Neural progenitor cell (in vitro differentiated cells): ENCODE measurements around the gene MAPK9. TPM values are rescaled to one million over a fixed set of nuclear protein-coding genes. Genes with fewer than 3 reads are reported as not detected.

Experiments used
- DNase-seq: peaks from one replicate; pipeline ENCODE4 v3.0.0-alpha.2; 2016; ENCODE audit warnings: low spot score
- H2AFZ ChIP-seq: fragments of 200-600 bp; sonication (generic); replicated peaks from 2 replicates; pipeline ENCODE4 v1.6.1; 2016; ENCODE audit warnings: antibody characterized with exemption
- H3F3A ChIP-seq: fragments of 200-600 bp; sonication (generic); 2 replicates; pipeline ENCODE4 v1.6.1; 2016; ENCODE audit warnings: antibody characterized with exemption, low read depth
- H3K27ac ChIP-seq: fragments of 200-600 bp; sonication (generic); 2 replicates; pipeline ENCODE4 v1.5.1; 2016; ENCODE audit warnings: mild to moderate bottlenecking
- H3K27me3 ChIP-seq: fragments of 200-600 bp; sonication (generic); 2 replicates; pipeline ENCODE4 v1.6.1; 2016; ENCODE audit warnings: mild to moderate bottlenecking, moderate library complexity
- H3K36me3 ChIP-seq: fragments of 200-600 bp; sonication (generic); 2 replicates; pipeline ENCODE4 v1.5.1; 2016
- H3K4me1 ChIP-seq: fragments of 200-600 bp; sonication (generic); 2 replicates; pipeline ENCODE4 v1.6.1; 2016; ENCODE audit warnings: mixed run types
- H3K4me2 ChIP-seq: fragments of 200-600 bp; sonication (generic); 2 replicates; pipeline ENCODE4 v1.6.1; 2016
- H3K4me3 ChIP-seq: fragments of 200-600 bp; sonication (generic); 2 replicates; pipeline ENCODE4 v1.5.1; 2016
- H3K79me2 ChIP-seq: fragments of 200-600 bp; sonication (generic); 2 replicates; pipeline ENCODE4 v1.6.1; 2016; ENCODE audit warnings: low read depth
- H3K9ac ChIP-seq: fragments of 200-600 bp; sonication (generic); 2 replicates; pipeline ENCODE4 v1.6.1; 2016
- H3K9me3 ChIP-seq: fragments of 200-600 bp; sonication (generic); 2 replicates; pipeline ENCODE4 v1.5.1; 2016; ENCODE audit warnings: low read depth
- H4K20me1 ChIP-seq: fragments of 200-600 bp; sonication (generic); 2 replicates; pipeline ENCODE4 v1.6.1; 2016; ENCODE audit warnings: low read depth
- H3K27ac Mint-ChIP-seq: 3 replicates; pipeline ENCODE4 v1.8.0; 2021; ENCODE audit warnings: mixed read lengths
- H3K27me3 Mint-ChIP-seq: 2 replicates; pipeline ENCODE4 v1.8.0; 2022; ENCODE audit warnings: low read depth, mild to moderate bottlenecking, inconsistent platforms, moderate library complexity, mixed read lengths; ENCODE audit not compliant: insufficient read depth
- H3K36me3 Mint-ChIP-seq: 3 replicates; pipeline ENCODE4 v1.8.0; 2021; ENCODE audit warnings: mixed read lengths
- H3K4me1 Mint-ChIP-seq: 3 replicates; pipeline ENCODE4 v1.8.0; 2021; ENCODE audit warnings: mixed read lengths
- H3K4me3 Mint-ChIP-seq: 3 replicates; pipeline ENCODE4 v1.8.0; 2021; ENCODE audit warnings: mild to moderate bottlenecking, moderate library complexity, mixed read lengths
- H3K9me3 Mint-ChIP-seq: 3 replicates; pipeline ENCODE4 v1.8.0; 2020; ENCODE audit warnings: mixed read lengths
- EZH2 ChIP-seq: fragments of 200-600 bp; sonication (generic); IDR thresholded peaks from 2 replicates; pipeline ENCODE4 v1.6.1; 2017; ENCODE audit warnings: antibody characterized with exemption, mild to moderate bottlenecking, moderate library complexity
- EZH2phosphoT487 ChIP-seq: fragments of 200-600 bp; sonication (generic); IDR thresholded peaks from 2 replicates; pipeline ENCODE4 v1.6.1; 2017; ENCODE audit warnings: antibody characterized with exemption
- total RNA-seq: library from RNA; depleted of rRNA; stranded (reverse); fragments of >200 nt; gene quantifications from 2 replicates; pipeline ENCODE4 v1.2.3, GENCODE V29; 2015; ENCODE audit warnings: low replicate concordance
- TF ChIP-seq, protein P1 (sequence below): fragments of 200-600 bp; sonication (generic); IDR thresholded peaks from 2 replicates; pipeline ENCODE4 v1.5.1; 2017; ENCODE audit warnings: antibody characterized with exemption, mild to moderate bottlenecking

Gene MAPK9
- total RNA-seq, 1 donor from 2014 or later: 40.6 TPM

GRCh38 chr5:180323160-180323559, 31.3 kb upstream of the MAPK9 start:
- Histone ChIP-seq H3K36me3 (no peaks in the 10 kb centered on the region), H3K9me3 (no peaks in the 10 kb centered on the region), H3K4me3 (no peak overlapping the region), H3K4me2 (no peak overlapping the region), H4K20me1 (no peaks in the 10 kb centered on the region), H3K4me1 (peaks cover 7% of the 10 kb centered on the region), H3K27ac (peak overlapping the region; percentile 1), H3F3A (no peaks in the 10 kb centered on the region), H3K9ac (no peak overlapping the region), H2AFZ (no peak overlapping the region), H3K79me2 (no peaks in the 10 kb centered on the region), H3K27me3 (no peaks in the 10 kb centered on the region)
- H3K9me3 Mint-ChIP-seq: no peaks in the 10 kb centered on the region
- H3K4me1 Mint-ChIP-seq: peaks cover 9% of the 10 kb centered on the region
- H3K27me3 Mint-ChIP-seq: peaks cover 4% of the 10 kb centered on the region
- TF ChIP-seq, protein P1, sequence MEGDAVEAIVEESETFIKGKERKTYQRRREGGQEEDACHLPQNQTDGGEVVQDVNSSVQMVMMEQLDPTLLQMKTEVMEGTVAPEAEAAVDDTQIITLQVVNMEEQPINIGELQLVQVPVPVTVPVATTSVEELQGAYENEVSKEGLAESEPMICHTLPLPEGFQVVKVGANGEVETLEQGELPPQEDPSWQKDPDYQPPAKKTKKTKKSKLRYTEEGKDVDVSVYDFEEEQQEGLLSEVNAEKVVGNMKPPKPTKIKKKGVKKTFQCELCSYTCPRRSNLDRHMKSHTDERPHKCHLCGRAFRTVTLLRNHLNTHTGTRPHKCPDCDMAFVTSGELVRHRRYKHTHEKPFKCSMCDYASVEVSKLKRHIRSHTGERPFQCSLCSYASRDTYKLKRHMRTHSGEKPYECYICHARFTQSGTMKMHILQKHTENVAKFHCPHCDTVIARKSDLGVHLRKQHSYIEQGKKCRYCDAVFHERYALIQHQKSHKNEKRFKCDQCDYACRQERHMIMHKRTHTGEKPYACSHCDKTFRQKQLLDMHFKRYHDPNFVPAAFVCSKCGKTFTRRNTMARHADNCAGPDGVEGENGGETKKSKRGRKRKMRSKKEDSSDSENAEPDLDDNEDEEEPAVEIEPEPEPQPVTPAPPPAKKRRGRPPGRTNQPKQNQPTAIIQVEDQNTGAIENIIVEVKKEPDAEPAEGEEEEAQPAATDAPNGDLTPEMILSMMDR: no peak
- no peak for TF ChIP-seq EZH2phosphoT487
- TF ChIP-seq EZH2: no peak
- H3K27ac Mint-ChIP-seq: no peak overlapping the region
- peak; percentile 26 for DNase-seq
- peaks cover 27% of the 10 kb centered on the region for H3K36me3 Mint-ChIP-seq
- H3K4me3 Mint-ChIP-seq: no peak overlapping the region

GRCh38 chr5:180318456-180319089, 26.7 kb upstream of the MAPK9 start:
- no peaks in the 10 kb centered on the region for H3K36me3 ChIP-seq
- H3K79me2 ChIP-seq: no peaks in the 10 kb centered on the region
- H3K9me3 Mint-ChIP-seq: no peaks in the 10 kb centered on the region
- H3K27ac ChIP-seq: no peak overlapping the region
- H3K4me2 ChIP-seq: no peak overlapping the region
- peaks cover 3% of the 10 kb centered on the region for H3K4me1 ChIP-seq
- no peaks in the 10 kb centered on the region for H4K20me1 ChIP-seq
- no peak for DNase-seq
- H3K4me1 Mint-ChIP-seq: peaks cover 5% of the 10 kb centered on the region
- H3K36me3 Mint-ChIP-seq: peaks cover 18% of the 10 kb centered on the region
- no peaks in the 10 kb centered on the region for H3K27me3 ChIP-seq
- TF ChIP-seq EZH2phosphoT487 (no peak), EZH2 (no peak)
- TF ChIP-seq, protein P1: no peak
- no peaks in the 10 kb centered on the region for H3F3A ChIP-seq
- peak overlapping the region; percentile 48 for H3K27ac Mint-ChIP-seq
- no peaks in the 10 kb centered on the region for H3K9me3 ChIP-seq
- H3K4me3 Mint-ChIP-seq: no peak overlapping the region
- H3K4me3 ChIP-seq: no peak overlapping the region
- H3K27me3 Mint-ChIP-seq: peaks cover 4% of the 10 kb centered on the region
- no peak overlapping the region for H3K9ac ChIP-seq
- H2AFZ ChIP-seq: no peak overlapping the region

- Histone ChIP-seq H3K9me3 (no peaks in the 10 kb centered on the region), H3K27ac (no peak overlapping the region), H2AFZ (no peak overlapping the region), H4K20me1 (no peaks in the 10 kb centered on the region), H3K4me2 (no peak overlapping the region), H3K9ac (no peak overlapping the region), H3F3A (no peaks in the 10 kb centered on the region), H3K79me2 (no peaks in the 10 kb centered on the region), H3K27me3 (no peaks in the 10 kb centered on the region), H3K36me3 (no peaks in the 10 kb centered on the region), H3K4me1 (no peaks in the 10 kb centered on the region), H3K4me3 (no peak overlapping the region)
- H3K4me3 Mint-ChIP-seq: no peak overlapping the region
- peaks cover 15% of the 10 kb centered on the region for H3K36me3 Mint-ChIP-seq
- H3K9me3 Mint-ChIP-seq: no peaks in the 10 kb centered on the region
- DNase-seq: no peak
- TF ChIP-seq, protein P1: no peak
- no peak for TF ChIP-seq EZH2
- TF ChIP-seq EZH2phosphoT487: no peak
- no peak overlapping the region for H3K27ac Mint-ChIP-seq
- H3K4me1 Mint-ChIP-seq: no peaks in the 10 kb centered on the region
- peaks cover 2% of the 10 kb centered on the region for H3K27me3 Mint-ChIP-seq
Measured at GRCh38 chr5:180316586-180316985, 24.7 kb upstream of the MAPK9 start.
